Stimulated activated CD4-positive, alpha-beta T cell treated with anti-CD3 and anti-CD28 coated beads, Interleukin-12 subunit alpha, Interleukin-12 subunit beta, amount 100 ng/mL, for 4 hours (primary cell): ENCODE measurements around the gene TCEAL9.
"Not testable (repeated sequence)": the region's sequence is repeated elsewhere in the genome, so short reads cannot be mapped to it uniquely, and the experiment has no call there.

Experiments
- DNase-seq: peaks from one replicate; pipeline ENCODE4 v3.0.0-alpha.2; 2020

The TCEAL9 gene

GRCh38 chrX:103376118-103376978 is 20.0 kb downstream of the TCEAL9 start, which contains the start of gene BEX3:
BEX3 (plus strand) TSS chrX:103376538; CDS start chrX:103377522, 984 bp downstream.
- peak; percentile 13 for DNase-seq

- no peak for DNase-seq
Observed at GRCh38 chrX:103376979-103377324, 20.6 kb downstream of the TCEAL9 start.

GRCh38 chrX:103378990-103379389 is 22.7 kb downstream of the TCEAL9 start:
- DNase-seq, result no peak

GRCh38 chrX:103382877-103383276 is 26.6 kb downstream of the TCEAL9 start:
- no peak for DNase-seq

GRCh38 chrX:103384672-103385071 is 28.4 kb downstream of the TCEAL9 start:
- DNase-seq, result no peak

GRCh38 chrX:103385283-103385830 is 29.1 kb downstream of the TCEAL9 start:
- not testable (repeated sequence) for DNase-seq

GRCh38 chrX:103386332-103386731 is 30.0 kb downstream of the TCEAL9 start:
- no peak for DNase-seq

GRCh38 chrX:103393487-103393886 is 37.2 kb downstream of the TCEAL9 start:
- DNase-seq, result no peak

- no peak for DNase-seq
Observed at GRCh38 chrX:103396186-103396585, 39.9 kb downstream of the TCEAL9 start.

- no peak for DNase-seq
Observed at GRCh38 chrX:103396660-103397059, 40.4 kb downstream of the TCEAL9 start.

- no peak for DNase-seq
Observed at GRCh38 chrX:103397707-103398106, 41.4 kb downstream of the TCEAL9 start.

- no peak for DNase-seq
Observed at GRCh38 chrX:103398421-103398864, 42.1 kb downstream of the TCEAL9 start.

GRCh38 chrX:103399744-103400143 is 43.4 kb downstream of the TCEAL9 start:
- no peak for DNase-seq

- no peak for DNase-seq
Observed at GRCh38 chrX:103400931-103401330, 44.6 kb downstream of the TCEAL9 start.

GRCh38 chrX:103404231-103405008 is 48.1 kb downstream of the TCEAL9 start:
- DNase-seq, result peak; percentile 11

GRCh38 chrX:103405009-103405333 is 48.7 kb downstream of the TCEAL9 start:
- no peak for DNase-seq

- no peak for DNase-seq
Observed at GRCh38 chrX:103406256-103406655, 50.0 kb downstream of the TCEAL9 start.

GRCh38 chrX:103407776-103408175 is 51.5 kb downstream of the TCEAL9 start:
- no peak for DNase-seq
